ENCODE measurements around the gene ITGB5.

Gene ITGB5

DNA sequence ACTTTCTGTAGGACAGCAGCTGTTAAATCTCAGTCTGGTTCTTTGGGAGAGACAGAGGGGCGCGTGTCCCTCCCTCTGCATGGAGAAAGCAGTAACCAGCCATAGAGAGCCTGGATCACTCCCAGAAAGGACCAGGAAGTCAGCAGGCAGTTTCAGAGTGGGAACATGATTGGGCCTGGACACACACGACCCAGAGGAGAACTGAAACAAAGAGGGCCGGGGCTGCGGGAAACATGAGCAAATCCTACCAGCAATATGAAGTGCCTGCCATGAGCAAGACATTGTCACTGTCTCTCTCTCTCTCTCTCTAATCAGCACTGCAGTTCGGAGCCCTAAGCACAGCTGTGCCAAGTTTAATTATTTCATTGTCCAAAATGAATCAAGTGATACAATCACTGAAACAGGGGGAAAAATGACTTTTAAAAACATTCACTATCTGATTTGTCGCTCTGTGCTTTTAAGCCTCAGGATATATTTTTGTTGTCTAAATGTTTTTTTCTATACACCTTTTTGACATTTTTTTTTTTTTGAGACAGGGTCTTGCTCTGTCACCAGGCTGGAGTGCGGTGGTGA, 29.8 kb upstream of the ITGB5 start:
- no peak for DNase-seq
- no peak for TF ChIP-seq GATA1 (IDR thresholded peaks at IDR 0.05; ENCODE audit: low read depth, low read length)
- no peak for TF ChIP-seq POLR2A (IDR thresholded peaks at IDR 0.05; ENCODE audit: low read length)

DNA sequence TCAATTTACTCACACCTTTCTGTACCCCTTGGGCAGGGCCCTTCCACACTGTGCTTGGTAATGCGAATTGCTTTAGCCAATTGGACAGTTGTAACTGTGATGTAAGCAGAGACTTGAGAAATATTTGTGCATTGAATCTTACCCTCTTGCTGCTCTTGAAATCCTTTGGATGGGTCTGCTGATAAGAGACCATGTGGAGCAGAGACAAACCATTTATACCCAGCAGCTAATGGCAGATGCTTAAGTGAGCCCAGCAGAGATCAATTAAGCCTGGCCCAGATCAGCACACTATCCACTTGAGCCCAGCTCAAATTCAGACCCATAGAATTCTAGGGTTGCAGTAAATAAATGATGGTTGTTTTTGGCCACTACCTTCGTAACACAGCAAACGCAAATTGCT, 28.1 kb upstream of the ITGB5 start:
- DNase-seq: no peak
- TF ChIP-seq POLR2A (IDR thresholded peaks at IDR 0.05; ENCODE audit: low read length) (no peak), GATA1 (IDR thresholded peaks at IDR 0.05; ENCODE audit: low read depth, low read length) (no peak)

DNA sequence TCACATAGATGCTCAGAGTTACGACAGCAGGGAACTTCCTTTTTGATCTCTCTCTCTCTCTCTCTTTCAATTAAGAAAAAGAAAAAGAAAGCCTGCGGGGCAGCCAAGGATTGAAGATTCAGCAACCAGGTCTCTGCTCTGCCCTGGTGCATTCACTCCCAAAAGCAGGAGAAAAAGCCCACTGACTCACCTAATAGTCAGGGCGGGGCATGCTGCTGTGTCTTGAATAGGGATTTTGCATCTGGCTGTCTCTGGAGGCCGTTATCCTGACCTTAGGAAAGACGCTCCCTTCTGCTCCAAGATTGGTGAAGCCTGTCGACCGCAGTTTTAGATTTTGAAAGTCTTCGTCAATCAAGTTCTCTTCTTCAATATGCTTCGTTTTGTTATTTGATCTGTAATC, 20.8 kb upstream of the ITGB5 start:
- DNase-seq: no peak

DNA sequence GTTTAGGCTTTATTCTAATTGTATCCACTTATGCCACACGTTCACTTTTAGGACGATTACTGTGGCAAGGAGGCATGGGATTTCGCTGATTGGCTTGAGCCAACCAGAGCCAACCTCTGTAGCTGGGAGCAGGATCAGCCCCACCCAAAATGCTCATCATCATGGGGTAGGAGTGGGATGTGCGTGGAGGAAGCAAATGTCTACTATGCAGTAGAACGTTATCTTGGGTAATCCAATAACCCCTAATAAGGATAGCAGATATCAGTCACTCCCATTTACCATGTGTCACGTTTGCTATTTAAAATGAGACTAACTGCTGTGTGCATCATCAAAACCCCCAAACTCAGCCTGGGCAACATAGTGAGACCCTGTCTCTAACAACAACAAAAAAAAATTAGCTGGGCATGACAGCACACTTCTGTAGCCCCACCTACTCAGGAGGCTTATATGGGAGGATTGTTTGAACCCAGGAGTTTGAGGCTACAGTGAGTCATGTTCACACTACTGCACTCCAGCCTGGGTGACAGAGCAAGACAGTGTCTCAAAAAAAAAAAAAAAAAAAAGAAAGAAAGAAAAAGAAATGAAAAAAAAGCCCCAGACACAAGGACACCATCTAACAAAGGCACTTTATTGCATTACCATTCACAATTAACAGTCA, 17.8 kb upstream of the ITGB5 start:
- no peak for DNase-seq
- TF ChIP-seq POLR2A (IDR thresholded peaks at IDR 0.05; ENCODE audit: low read length): no peak
- no peak for TF ChIP-seq GATA1 (IDR thresholded peaks at IDR 0.05; ENCODE audit: low read depth, low read length)

More for the DNA sequence above, 20.8 kb upstream of the ITGB5 start:
- TF ChIP-seq GATA1 (IDR thresholded peaks at IDR 0.05; ENCODE audit: low read depth, low read length) (no peak), POLR2A (IDR thresholded peaks at IDR 0.05; ENCODE audit: low read length) (no peak)

DNA sequence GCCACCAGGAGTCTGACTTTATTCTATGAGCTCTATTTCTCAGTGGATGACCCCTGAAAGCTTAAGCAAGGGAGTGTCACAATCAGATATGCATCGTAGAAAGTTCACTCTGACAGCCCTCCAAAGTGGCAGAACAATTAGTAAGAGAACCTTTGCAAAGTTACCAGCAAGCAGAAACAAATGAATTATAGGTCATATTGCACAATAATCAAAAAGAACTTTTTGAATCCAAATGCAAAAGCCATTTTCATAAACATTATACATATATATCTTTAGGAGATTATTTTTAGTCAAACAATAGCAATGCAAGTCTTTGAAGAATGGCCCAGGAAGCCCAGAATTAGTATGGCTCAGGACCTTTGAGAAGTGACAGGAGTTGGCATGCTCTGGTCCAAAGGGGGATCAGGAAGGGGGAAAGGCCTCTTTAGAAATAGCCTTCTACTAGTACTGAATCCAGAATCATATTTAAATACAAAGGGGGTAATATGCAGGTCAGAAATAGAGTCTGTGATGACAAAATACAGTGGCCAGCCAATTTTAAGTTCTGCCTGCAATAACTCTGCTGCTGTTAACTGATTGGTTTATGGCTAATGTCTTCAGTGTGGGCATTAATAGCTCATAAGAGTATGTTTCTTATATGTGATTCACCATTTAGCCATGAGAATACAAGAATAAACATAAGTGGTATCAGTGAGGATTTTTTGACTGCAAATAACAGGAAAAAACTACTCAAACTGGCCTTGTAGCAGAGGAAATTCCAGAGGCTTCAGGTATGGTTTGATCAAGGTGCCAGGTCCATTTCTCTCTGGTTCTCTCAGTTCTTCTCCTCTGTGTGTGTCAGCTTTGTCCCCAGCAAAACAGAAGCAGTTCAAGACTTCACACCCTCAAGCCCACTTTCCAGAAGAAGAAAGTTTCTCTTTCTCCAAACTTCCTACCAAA, 17.0 kb upstream of the ITGB5 start:
- TF ChIP-seq GATA1 (IDR thresholded peaks at IDR 0.05; ENCODE audit: low read depth, low read length) (no peak), POLR2A (IDR thresholded peaks at IDR 0.05; ENCODE audit: low read length) (no peak)
- no peak for DNase-seq

DNA sequence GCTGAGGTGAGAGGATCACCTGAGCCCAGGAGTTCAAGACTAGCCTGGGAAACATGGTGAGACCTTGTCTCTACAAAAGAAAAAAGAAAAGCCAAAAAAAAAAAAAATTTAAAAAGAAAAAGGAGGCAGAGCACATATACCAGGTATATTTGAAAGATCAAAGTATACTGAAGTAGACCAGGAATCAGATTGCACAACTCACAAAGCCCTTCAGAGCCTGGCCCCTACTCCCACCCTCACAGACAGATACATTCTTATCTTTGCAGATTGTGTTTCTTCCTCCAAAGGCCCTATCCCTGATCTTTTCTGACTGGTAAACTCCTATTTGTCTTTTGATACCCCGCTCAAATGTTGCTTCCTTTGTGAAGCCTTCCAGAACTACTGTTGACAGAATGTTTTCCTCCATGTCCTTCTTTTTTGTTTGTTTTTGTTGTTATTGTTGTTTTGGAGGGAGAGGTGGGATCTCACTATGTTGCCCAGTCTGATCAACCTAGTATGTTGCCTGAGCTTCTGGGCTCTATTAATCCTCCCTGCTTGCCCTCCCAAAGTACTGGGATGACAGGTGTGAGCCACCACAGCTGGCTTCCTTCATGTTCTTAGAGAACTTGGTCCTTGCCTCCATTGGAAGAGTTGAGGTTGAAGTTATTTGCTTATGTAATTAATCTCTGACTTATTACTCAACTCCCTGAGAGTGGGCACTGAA, 9.8 kb upstream of the ITGB5 start:
- TF ChIP-seq POLR2A (IDR thresholded peaks at IDR 0.05; ENCODE audit: low read length) (no peak), GATA1 (IDR thresholded peaks at IDR 0.05; ENCODE audit: low read depth, low read length) (no peak)
- no peak for DNase-seq

DNA sequence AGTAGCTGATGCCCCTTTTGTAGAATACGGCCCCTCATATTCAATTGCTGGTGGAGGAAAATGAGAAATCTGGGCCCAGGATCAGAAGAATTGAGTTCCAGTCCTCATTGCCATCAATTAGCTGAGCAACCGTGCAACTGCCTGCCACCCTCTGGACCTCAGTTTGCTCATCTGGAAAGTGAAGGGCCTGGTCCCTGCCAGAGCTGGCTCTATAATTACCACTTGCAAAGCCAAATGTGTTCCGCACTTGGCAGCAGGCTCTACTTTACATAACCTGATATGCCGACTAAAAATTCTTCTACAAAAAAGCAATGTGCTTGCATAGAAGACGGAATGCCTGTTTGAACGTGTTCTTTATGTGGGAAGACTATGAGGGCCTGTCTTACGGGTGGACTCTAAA, 8.6 kb upstream of the ITGB5 start:
- TF ChIP-seq GATA1 (IDR thresholded peaks at IDR 0.05; ENCODE audit: low read depth, low read length) (no peak), POLR2A (IDR thresholded peaks at IDR 0.05; ENCODE audit: low read length) (no peak)
- no peak for DNase-seq

DNA sequence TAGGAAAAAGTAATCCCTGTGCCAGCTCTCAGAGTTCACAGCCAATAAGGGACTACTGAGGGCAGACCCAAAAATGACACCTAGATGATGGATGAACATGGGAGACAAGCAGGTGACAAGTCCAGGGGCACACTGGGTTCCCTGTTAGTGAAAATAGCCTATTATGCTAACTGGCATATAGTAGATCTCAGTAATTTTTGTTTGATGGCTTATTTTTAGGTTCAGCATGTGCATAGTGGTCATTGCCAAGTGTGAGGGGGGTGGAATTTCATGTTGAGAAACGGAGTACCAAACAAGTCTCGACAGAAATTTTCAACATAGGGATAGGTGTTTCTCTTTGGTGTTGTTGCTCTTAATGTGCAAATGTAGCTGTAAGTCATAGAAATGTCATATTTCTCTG, 6.4 kb upstream of the ITGB5 start:
- DNase-seq: no peak
- TF ChIP-seq GATA1 (IDR thresholded peaks at IDR 0.05; ENCODE audit: low read depth, low read length): no peak
- no peak for TF ChIP-seq POLR2A (IDR thresholded peaks at IDR 0.05; ENCODE audit: low read length)

DNA sequence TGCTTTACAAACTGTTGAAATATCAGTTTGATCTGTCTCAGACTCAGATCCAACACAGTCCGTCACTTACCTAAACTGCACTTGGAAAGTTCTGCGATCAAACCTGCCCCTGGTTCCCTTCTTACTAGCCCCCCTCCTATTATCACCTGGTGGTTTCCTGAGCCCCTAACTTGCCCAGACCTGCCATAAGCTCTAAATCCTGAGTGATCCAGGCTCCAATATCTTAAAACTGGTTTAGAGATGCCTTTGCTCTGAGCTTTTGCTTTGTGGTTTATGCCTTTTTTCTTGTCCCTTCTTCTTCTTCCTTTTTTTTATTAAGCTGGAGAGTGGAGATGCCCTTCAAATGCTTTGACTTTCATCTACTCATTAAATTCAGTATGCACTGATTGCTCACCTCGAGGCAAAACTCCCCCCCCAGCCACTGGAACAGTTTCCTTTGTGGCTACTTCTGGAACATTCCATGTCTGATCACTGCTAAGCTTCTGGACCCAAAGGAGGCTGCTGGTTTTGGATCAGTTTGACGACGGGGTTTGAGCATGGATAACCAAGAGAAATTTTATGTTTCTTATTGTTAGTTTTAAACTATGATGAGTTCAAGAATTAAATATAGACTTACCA, 3.5 kb upstream of the ITGB5 start:
- TF ChIP-seq POLR2A (IDR thresholded peaks at IDR 0.05; ENCODE audit: low read length): no peak
- TF ChIP-seq GATA1 (IDR thresholded peaks at IDR 0.05; ENCODE audit: low read depth, low read length): no peak

DNA sequence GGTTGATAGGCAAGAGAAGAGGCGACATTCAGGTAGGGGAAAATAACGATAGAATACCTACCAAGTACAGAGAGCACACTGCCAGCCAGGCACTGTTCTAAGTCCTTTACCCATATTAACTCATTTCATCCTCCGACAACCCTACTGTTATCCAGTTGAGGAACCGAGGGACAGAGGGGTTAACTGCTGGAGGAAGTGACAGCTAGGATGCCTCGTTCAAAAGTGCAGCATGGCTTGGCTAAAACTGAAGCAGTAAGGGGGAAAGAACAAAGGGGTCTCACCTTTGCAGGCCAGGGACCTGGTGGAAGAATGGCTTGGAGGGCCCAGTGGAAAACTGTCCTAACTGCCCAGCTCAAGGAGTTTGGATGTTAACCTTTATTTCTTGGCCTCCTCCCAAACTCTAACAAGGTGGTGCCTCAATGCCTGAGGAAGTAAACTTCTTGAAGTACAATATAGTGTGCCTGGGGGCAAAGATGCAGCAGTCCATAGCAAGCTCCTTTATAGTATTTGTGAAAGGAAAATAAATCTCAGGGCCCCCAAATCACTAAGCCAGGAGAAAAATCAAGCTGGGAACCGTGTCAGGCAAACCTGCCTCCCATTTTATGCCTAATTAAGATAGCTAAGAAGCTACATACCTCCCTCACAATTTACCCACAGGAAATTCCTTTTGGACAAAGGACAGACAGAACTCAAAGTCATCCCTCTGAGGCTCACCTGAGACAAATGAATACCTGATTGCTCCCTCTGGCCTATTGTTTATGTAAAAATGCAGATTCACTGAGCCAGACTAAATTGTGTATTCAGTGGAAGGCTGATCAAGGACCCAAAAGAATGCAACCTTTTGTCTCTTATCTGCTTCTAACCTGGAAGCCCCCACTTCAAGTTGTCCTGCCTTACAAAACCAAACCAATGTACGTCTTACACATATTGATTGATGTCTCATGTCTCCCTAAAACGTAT, 1.6 kb upstream of the ITGB5 start:
- no peak for DNase-seq
- TF ChIP-seq POLR2A (IDR thresholded peaks at IDR 0.05; ENCODE audit: low read length) (no peak), GATA1 (IDR thresholded peaks at IDR 0.05; ENCODE audit: low read depth, low read length) (no peak)

More for the DNA sequence above, 3.5 kb upstream of the ITGB5 start:
- no peak for DNase-seq

DNA sequence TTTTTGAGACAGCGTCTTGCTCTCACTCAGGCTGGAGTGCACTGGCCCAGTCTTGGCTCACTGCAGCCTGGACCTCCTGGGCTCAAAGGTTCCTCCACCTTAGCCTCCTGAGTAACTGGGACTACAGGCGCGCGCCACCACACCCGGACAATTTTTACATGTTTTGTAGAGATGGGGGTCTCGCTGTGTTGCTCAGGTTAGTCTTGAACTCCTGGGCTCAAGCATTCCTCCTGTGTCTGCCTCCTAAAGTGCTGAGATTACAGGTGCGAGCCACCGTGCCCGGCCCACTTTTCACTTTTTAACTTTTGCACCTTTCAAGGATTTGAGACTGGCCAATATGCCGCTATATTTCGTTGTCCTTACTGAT, 750 bp upstream of the ITGB5 start:
- no peak for TF ChIP-seq GATA1 (IDR thresholded peaks at IDR 0.05; ENCODE audit: low read depth, low read length)
- no peak for TF ChIP-seq POLR2A (IDR thresholded peaks at IDR 0.05; ENCODE audit: low read length)
- no peak for DNase-seq
